ENCODE data around the gene SCAMP5. TPM values are rescaled to one million over a fixed set of nuclear protein-coding genes. Genes with fewer than 3 reads are reported as not detected.

The SCAMP5 gene
- total RNA-seq, 1 donor from 2014 or later = 16.4 TPM

DNA sequence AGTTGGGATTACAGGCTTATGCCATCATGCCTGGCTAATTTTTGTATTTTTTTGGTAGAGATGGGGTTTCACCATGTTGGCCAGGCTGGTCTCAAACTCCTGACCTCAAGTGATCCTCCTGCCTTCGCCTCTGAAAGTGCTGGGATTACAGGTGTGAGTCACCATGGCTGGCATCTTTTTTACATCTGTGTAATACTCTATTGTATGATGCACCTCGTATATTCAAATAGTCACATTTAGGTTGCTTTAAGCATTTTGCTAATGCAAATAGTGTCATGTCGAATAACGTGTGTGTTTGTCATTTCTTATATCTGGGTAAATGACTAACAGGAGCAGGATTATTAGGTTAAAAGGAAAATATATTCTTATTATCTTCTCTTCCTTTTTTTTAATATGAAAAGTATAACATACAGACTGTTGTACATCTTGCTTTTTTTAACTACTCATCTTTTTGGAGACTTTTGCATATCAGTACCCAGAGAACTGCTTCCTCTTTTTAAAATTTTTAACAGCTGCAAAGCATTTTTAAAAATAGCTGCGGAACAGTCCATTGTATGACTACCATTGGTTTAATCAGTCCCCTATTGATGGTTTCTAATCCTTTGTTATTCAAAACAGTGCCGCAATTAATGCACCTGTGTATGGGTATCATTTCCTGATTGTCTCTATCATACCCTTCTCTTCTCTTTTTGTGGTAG lies 13.4 kb downstream of the SCAMP5 start:
- Histone ChIP-seq H3K4me2 (no peak overlapping the region), H2AFZ (replicated peaks) (no peak overlapping the region), H3K79me2 (ENCODE audit: low read depth) (no peaks in the 10 kb centered on the region), H4K20me1 (ENCODE audit: low read depth) (no peaks in the 10 kb centered on the region), H3K9ac (no peak overlapping the region), H3F3A (ENCODE audit: low read depth) (no peaks in the 10 kb centered on the region), H3K27ac (no peak overlapping the region), H3K27me3 (no peaks in the 10 kb centered on the region), H3K4me3 (no peak overlapping the region), H3K4me1 (no peaks in the 10 kb centered on the region), H3K9me3 (ENCODE audit: low read depth) (no peaks in the 10 kb centered on the region), H3K36me3 (no peaks in the 10 kb centered on the region)
- H3K4me3 Mint-ChIP-seq = no peak overlapping the region
- H3K27ac Mint-ChIP-seq = no peak overlapping the region
- H3K9me3 Mint-ChIP-seq = no peaks in the 10 kb centered on the region
- DNase-seq (ENCODE audit: low spot score) = no peak
- peaks cover 2% of the 10 kb centered on the region for H3K36me3 Mint-ChIP-seq
- no peaks in the 10 kb centered on the region for H3K4me1 Mint-ChIP-seq
- TF ChIP-seq EZH2phosphoT487 (IDR thresholded peaks at IDR 0.05) = no peak
- TF ChIP-seq CTCF (IDR thresholded peaks at IDR 0.05) = no peak
- no peak for TF ChIP-seq EZH2 (IDR thresholded peaks at IDR 0.05)
- no peaks in the 10 kb centered on the region for H3K27me3 Mint-ChIP-seq (ENCODE audit: insufficient read depth, low read depth)

DNA sequence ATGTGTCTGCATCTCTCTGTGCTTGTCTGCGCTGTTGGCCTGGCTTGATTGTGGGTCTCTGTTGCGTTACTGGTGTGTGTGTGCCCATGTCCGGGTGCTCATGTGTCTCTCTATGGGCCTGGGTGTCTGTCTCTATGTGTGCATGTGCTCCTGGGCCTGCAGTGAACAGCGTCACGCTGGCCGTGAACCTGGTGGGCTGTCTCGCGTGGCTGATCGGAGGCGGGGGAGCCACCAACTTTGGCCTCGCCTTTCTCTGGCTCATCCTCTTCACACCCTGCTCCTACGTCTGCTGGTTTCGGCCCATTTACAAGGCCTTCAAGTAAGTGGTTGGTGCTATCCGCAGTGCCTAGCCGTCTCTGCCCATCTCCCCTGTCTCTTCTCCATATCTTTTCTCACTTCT lies 21.1 kb downstream of the SCAMP5 start:
- no peak overlapping the region for H3K4me2 ChIP-seq
- H4K20me1 ChIP-seq (ENCODE audit: low read depth) = no peaks in the 10 kb centered on the region
- Mint-ChIP-seq H3K9me3 (no peaks in the 10 kb centered on the region), H3K4me1 (no peaks in the 10 kb centered on the region), H3K27me3 (ENCODE audit: insufficient read depth, low read depth) (no peaks in the 10 kb centered on the region), H3K36me3 (peaks cover 3% of the 10 kb centered on the region), H3K27ac (no peak overlapping the region), H3K4me3 (no peak overlapping the region)
- no peak overlapping the region for H3K9ac ChIP-seq
- no peak overlapping the region for H3K4me3 ChIP-seq
- no peaks in the 10 kb centered on the region for H3K9me3 ChIP-seq (ENCODE audit: low read depth)
- H3K79me2 ChIP-seq (ENCODE audit: low read depth) = no peaks in the 10 kb centered on the region
- no peak for TF ChIP-seq EZH2 (IDR thresholded peaks at IDR 0.05)
- no peak for TF ChIP-seq EZH2phosphoT487 (IDR thresholded peaks at IDR 0.05)
- TF ChIP-seq CTCF (IDR thresholded peaks at IDR 0.05) = no peak
- no peak for DNase-seq (ENCODE audit: low spot score)
- no peaks in the 10 kb centered on the region for H3K4me1 ChIP-seq
- no peaks in the 10 kb centered on the region for H3F3A ChIP-seq (ENCODE audit: low read depth)
- H3K36me3 ChIP-seq = no peaks in the 10 kb centered on the region
- H3K27me3 ChIP-seq = no peaks in the 10 kb centered on the region
- no peak overlapping the region for H2AFZ ChIP-seq (replicated peaks)
- H3K27ac ChIP-seq = no peak overlapping the region

DNA sequence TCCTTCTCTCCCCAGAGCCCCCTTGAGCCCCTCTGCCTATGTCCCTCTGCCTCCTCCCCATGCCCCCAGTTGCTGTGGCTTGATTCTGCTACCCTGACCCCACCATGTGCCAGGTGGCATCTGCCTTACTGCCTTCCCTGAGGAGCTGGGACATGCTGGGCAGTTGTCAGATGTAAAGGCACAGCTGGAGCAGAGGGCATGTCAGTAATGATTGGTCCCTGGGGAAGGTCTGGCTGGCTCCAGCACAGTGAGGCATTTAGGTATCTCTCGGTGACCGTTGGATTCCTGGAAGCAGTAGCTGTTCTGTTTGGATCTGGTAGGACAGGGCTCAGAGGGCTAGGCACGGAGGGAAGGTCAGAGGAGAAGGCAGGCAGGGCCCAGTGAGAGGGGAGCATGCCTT lies 24.6 kb downstream of the SCAMP5 start:
- no peak overlapping the region for H3K4me3 ChIP-seq
- no peaks in the 10 kb centered on the region for H4K20me1 ChIP-seq (ENCODE audit: low read depth)
- H3K4me2 ChIP-seq = no peak overlapping the region
- H3K9ac ChIP-seq = no peak overlapping the region
- no peak for DNase-seq (ENCODE audit: low spot score)
- no peak overlapping the region for H2AFZ ChIP-seq (replicated peaks)
- peaks cover 10% of the 10 kb centered on the region for H3K4me1 Mint-ChIP-seq
- H3K27me3 ChIP-seq = no peaks in the 10 kb centered on the region
- no peak overlapping the region for H3K27ac Mint-ChIP-seq
- H3K36me3 Mint-ChIP-seq = peaks cover 3% of the 10 kb centered on the region
- H3K9me3 ChIP-seq (ENCODE audit: low read depth) = no peaks in the 10 kb centered on the region
- no peaks in the 10 kb centered on the region for H3K9me3 Mint-ChIP-seq
- peaks cover 15% of the 10 kb centered on the region for H3K79me2 ChIP-seq (ENCODE audit: low read depth)
- H3K4me1 ChIP-seq = no peaks in the 10 kb centered on the region
- H3K27me3 Mint-ChIP-seq (ENCODE audit: insufficient read depth, low read depth) = no peaks in the 10 kb centered on the region
- H3K27ac ChIP-seq = no peak overlapping the region
- no peak for TF ChIP-seq CTCF (IDR thresholded peaks at IDR 0.05)
- TF ChIP-seq EZH2phosphoT487 (IDR thresholded peaks at IDR 0.05) = no peak
- no peak for TF ChIP-seq EZH2 (IDR thresholded peaks at IDR 0.05)
- H3F3A ChIP-seq (ENCODE audit: low read depth) = no peaks in the 10 kb centered on the region
- no peaks in the 10 kb centered on the region for H3K36me3 ChIP-seq
- no peak overlapping the region for H3K4me3 Mint-ChIP-seq
